Immature natural killer cell (primary cell): ENCODE data around the gene CD109. TPM values are rescaled to one million over a fixed set of nuclear protein-coding genes. Genes with fewer than 3 reads are reported as not detected.
"Not testable (repeated sequence)": the region's sequence is repeated elsewhere in the genome, so short reads cannot be mapped to it uniquely, and the experiment has no call there.

Experiments
- DNase-seq, 3 donors: peaks; one replicate each; pipeline ENCODE4 v3.0.0; 2022; ENCODE audit warnings: mixed read lengths in 1 of 3
- H3K27ac Mint-ChIP-seq, 6 donors: one replicate each; pipeline ENCODE4 v1.8.0; 2020; ENCODE audit warnings: mixed read lengths in 6 of 6, mild to moderate bottlenecking in 5 of 6, inconsistent platforms in 4 of 6, moderate library complexity in 3 of 6
- H3K27me3 Mint-ChIP-seq, 3 donors: one replicate each; pipeline ENCODE4 v1.8.0; 2020 to 2021; ENCODE audit warnings: low read depth in 3 of 3, mild to moderate bottlenecking in 3 of 3, mixed read lengths in 3 of 3, moderate library complexity in 3 of 3, inconsistent platforms in 1 of 3
- H3K36me3 Mint-ChIP-seq, 3 donors: one replicate each; pipeline ENCODE4 v1.8.0; 2020; ENCODE audit warnings: mixed read lengths in 3 of 3, inconsistent platforms in 2 of 3, mild to moderate bottlenecking in 2 of 3
- H3K4me1 Mint-ChIP-seq, 2 donors: one replicate each; pipeline ENCODE4 v1.8.0; 2020; ENCODE audit warnings: inconsistent platforms in 2 of 2, mild to moderate bottlenecking in 2 of 2, mixed read lengths in 2 of 2, moderate library complexity in 1 of 2
- H3K4me3 Mint-ChIP-seq, 5 donors: one replicate each; pipeline ENCODE4 v1.8.0; 2020; ENCODE audit warnings: mild to moderate bottlenecking in 5 of 5, mixed read lengths in 5 of 5, inconsistent platforms in 3 of 5, moderate library complexity in 3 of 5
- H3K9me3 Mint-ChIP-seq, 6 donors: one replicate each; pipeline ENCODE4 v1.8.0; 2020; ENCODE audit warnings: mild to moderate bottlenecking in 6 of 6, mixed read lengths in 6 of 6, inconsistent platforms in 4 of 6, moderate library complexity in 3 of 6
- polyA plus RNA-seq, 3 donors: library from polyadenylated mRNA; unstranded; fragments of 300-500 nt; fragmentation: Illumina TruSeq; gene quantifications; one replicate each; pipeline ENCODE4 v1.2.3, GENCODE V29; 2021

The CD109 gene
- polyA plus RNA-seq, 3 donors from 2014 or later = 0.04 to 0.09 TPM; not detected in 1

DNA sequence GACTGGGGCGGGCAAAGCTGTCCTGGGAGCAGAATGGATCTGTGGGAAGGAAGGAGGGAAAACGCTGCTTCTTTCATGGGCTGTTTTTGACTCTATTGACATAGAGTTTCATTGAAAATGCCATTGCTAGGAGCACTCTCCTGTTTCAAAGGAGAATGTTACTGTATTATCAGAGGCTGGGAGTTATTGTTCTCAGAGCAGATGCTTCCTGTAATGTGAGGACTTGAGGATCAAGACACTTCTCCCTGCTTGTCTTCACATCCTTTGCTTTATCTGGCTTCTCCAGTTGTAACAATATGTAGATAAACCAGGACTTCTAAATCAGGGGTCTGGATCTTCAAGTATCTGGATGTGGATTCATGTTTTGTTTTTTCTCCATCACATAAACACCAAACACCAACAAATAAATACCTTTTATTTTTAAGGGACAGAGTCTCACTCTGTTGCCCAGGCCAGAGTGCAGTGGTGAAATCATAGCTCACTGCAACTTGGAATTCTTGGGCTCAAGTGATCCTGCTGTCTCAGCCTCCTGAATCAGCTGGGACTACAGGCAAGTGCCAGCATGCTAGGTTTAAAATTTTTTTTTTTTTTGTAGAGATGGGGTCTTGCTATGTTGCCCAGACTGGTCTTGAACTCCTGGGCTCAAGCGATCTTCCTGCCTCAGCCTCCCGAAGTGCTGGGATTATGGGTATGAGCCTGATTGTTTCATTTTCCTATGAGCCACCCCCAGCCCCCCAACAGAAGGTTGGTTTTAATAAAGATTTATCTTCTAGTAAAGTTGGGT, 3.9 kb downstream of the CD109 start:
- no peak overlapping the region for H3K27ac Mint-ChIP-seq
- H3K27me3 Mint-ChIP-seq = peaks cover 0 to 2% (median 0%) of the 10 kb centered on the region in 3 donors
- DNase-seq = no peak
- H3K4me3 Mint-ChIP-seq = no peak overlapping the region
- no peaks in the 10 kb centered on the region for H3K36me3 Mint-ChIP-seq
- peaks cover 0 to 2% (median 0%) of the 10 kb centered on the region in 6 donors for H3K9me3 Mint-ChIP-seq
- peaks cover 11 to 26% of the 10 kb centered on the region in 2 donors for H3K4me1 Mint-ChIP-seq

DNA sequence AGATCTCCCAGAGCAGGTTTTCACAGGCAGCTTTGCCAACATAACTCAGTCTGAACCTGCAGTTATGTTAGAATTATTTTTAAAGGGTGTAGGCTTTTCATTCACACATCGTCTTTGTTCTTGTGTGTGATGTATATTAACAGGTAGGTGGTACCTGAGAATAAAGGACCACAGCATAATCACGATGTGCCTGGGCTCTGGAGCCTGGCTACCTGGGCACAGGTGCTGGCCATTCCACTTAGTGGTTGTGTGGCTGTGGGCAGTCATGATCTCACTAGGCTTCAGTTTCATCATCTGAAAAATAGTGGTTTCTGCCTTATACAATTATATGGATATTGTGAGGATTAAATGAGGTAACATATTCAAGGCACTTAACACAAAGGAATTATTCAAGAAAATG, 6.4 kb downstream of the CD109 start:
- H3K4me3 Mint-ChIP-seq = no peak overlapping the region
- no peak for DNase-seq
- H3K9me3 Mint-ChIP-seq = peaks cover 0 to 2% (median 0%) of the 10 kb centered on the region in 6 donors
- H3K27me3 Mint-ChIP-seq = no peaks in the 10 kb centered on the region
- no peaks in the 10 kb centered on the region for H3K36me3 Mint-ChIP-seq
- peaks cover 0 to 2% of the 10 kb centered on the region in 2 donors for H3K4me1 Mint-ChIP-seq
- H3K27ac Mint-ChIP-seq = no peak overlapping the region

DNA sequence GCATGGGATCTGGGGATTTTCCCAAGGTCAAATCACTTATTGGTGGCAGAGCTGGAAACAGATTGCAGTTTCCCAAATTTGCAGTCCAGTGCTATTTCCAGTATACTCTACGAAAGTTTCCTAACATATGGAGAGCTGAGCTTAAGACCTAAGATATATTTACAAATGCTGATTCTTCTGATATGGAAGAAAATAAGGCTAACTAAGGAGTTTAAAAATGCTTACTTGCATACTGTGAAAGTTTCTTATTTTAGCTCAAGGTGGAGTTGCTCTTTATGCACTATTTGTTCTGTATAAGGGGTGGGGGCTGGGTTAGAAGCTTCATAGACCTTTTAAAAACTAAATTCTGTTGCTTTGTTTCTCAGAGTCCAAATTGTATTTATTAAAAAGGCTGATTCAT, 7.5 kb downstream of the CD109 start:
- no peak overlapping the region for H3K27ac Mint-ChIP-seq
- H3K4me1 Mint-ChIP-seq = no peaks in the 10 kb centered on the region
- DNase-seq = no peak
- H3K27me3 Mint-ChIP-seq = no peaks in the 10 kb centered on the region
- H3K9me3 Mint-ChIP-seq = no peaks in the 10 kb centered on the region
- no peaks in the 10 kb centered on the region for H3K36me3 Mint-ChIP-seq
- no peak overlapping the region for H3K4me3 Mint-ChIP-seq

DNA sequence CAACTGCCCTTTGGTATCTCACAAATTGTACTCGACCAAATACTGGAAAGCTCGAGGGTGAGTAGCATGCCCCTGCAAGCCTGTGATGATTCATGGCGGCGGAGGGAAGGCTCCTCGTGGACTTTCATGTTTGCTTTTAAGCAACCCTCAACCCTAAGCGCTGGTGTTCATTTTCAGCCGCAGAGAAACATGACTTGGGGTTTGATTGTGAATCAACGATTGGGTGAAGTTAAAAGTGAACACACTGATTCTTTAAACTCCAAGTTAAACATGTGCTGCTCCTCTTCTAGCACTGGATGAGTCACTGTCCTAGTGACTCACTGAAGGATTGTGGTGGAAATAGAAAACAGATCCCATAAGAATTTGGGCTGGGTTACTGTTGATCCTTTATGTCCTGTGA, 8.3 kb downstream of the CD109 start:
- Mint-ChIP-seq H3K27ac (no peak overlapping the region), H3K4me3 (no peak overlapping the region), H3K27me3 (no peaks in the 10 kb centered on the region), H3K9me3 (no peaks in the 10 kb centered on the region), H3K4me1 (no peaks in the 10 kb centered on the region), H3K36me3 (no peaks in the 10 kb centered on the region)
- DNase-seq = no peak

DNA sequence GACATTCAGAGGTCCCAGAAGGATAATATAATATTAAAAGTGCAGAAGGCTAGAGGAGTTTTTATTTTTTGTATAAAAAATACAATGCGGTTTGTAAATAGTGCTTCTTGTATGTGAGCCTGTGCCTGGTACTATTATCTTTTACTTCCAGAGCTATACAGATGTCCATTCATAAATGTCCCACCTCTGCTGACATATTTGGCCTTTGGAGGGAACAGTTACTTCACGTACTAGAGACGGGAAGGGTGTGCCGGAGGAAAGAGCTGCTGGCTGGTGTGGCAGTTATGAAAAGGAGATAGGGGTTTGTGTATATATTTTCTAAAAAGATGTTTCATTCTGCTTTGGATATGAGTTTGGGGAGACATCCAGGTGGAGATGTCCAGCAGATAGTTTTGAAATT, 8.8 kb downstream of the CD109 start:
- DNase-seq = no peak
- Mint-ChIP-seq H3K27ac (no peak overlapping the region), H3K4me1 (no peaks in the 10 kb centered on the region), H3K27me3 (no peaks in the 10 kb centered on the region), H3K9me3 (no peaks in the 10 kb centered on the region), H3K4me3 (no peak overlapping the region), H3K36me3 (no peaks in the 10 kb centered on the region)

DNA sequence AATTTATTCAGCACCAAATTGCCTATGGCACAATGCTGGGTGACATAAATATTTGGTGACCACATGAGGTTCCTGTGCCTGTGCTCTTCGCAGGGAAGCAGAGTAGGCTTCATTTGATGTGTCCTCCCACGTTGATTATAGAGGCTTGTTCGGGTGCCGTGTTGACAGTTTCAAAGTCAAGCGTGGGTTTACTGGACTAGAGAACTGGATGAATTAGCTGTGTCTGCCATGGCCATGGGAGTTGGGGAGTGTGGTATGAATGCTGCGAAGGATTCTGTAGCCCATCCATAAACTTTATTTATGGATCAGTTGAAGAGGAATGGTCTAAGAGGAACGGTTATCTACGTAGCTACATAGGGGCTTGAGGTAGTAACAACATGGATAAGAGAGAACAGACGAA, 11.0 kb downstream of the CD109 start:
- H3K27me3 Mint-ChIP-seq = no peaks in the 10 kb centered on the region

DNA sequence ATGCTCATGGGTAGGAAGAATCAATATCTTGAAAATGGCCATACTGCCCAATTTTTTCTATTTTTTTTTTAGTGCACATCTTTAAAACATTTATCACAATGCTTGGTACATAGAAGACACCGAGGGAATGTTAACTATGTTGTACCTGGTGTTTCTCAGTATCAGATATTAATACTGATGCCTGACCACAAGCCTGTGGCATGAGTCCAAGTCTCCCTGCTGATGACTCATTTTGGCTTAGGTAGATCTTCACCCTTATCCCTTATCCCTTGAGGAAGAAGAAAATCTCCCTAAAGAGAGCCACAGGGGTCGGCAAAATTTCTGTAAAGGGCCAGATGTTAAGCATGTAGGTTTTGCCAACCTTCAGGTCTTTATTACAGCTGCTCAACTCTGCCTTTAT, 14.5 kb downstream of the CD109 start:
- H3K27ac Mint-ChIP-seq = no peak overlapping the region
- no peak overlapping the region for H3K4me3 Mint-ChIP-seq
- no peaks in the 10 kb centered on the region for H3K36me3 Mint-ChIP-seq
- H3K9me3 Mint-ChIP-seq = no peaks in the 10 kb centered on the region
- peaks cover 2 to 12% of the 10 kb centered on the region in 2 donors for H3K4me1 Mint-ChIP-seq
- peaks cover 0 to 1% (median 0%) of the 10 kb centered on the region in 3 donors for H3K27me3 Mint-ChIP-seq
- DNase-seq = no peak

More for the DNA sequence above, 11.0 kb downstream of the CD109 start:
- no peak for DNase-seq
- no peaks in the 10 kb centered on the region for H3K9me3 Mint-ChIP-seq
- no peak overlapping the region for H3K27ac Mint-ChIP-seq
- no peaks in the 10 kb centered on the region for H3K4me1 Mint-ChIP-seq
- H3K36me3 Mint-ChIP-seq = no peaks in the 10 kb centered on the region
- no peak overlapping the region for H3K4me3 Mint-ChIP-seq

DNA sequence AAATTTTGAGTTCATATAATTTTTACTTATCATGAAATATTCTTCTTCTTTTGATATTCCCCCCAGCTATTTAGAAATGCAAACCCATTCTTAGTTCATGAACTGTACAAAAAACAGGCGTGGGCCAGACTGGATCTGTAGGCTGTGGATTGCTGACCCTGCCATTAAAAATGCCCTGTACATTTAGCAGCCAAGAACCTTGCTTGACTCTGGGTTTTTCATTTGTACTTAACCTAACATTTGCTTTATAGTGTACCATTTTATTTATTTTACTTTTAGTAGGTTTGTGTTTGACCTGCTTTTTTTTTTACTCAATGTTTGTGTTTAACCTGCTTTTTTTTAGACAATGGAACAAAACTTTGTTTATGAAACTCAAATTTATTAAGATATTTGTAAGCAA, 14.9 kb downstream of the CD109 start:
- no peak overlapping the region for H3K27ac Mint-ChIP-seq
- H3K4me3 Mint-ChIP-seq = no peak overlapping the region
- H3K36me3 Mint-ChIP-seq = no peaks in the 10 kb centered on the region
- H3K27me3 Mint-ChIP-seq = peaks cover 0 to 1% (median 0%) of the 10 kb centered on the region in 3 donors
- peaks cover 2 to 12% of the 10 kb centered on the region in 2 donors for H3K4me1 Mint-ChIP-seq
- H3K9me3 Mint-ChIP-seq = no peaks in the 10 kb centered on the region
- DNase-seq = no peak

DNA sequence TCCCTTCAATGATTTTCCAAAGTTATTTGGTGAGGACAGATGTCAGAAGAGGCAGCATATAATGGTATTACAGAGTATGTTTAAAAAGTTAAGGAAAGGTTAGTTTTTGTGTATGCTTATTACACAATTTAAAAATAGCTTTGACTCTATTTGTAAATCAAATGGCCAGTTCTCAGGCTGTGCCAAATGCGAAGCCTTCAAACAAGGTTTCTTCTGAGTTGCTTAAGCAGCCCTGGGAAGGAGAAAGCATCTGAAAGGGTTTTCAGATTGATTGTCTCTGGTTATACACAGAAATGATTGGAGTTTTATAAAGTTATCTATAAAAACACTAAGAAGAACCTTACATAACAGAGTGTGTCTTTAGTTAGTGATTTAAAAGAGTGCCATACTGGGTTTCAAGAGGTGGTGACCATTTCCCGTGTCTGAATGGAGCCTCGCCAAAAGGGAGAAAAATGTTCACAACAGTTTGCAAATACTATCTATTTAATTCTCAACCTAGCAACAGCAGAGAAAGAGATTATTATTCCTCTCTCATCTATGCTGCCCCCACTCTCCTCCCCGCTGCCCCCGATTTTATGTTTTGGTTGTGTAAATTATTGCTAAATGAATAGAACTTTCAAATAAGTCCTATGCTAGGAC, 16.7 kb downstream of the CD109 start:
- H3K4me1 Mint-ChIP-seq = peaks cover 2 to 12% of the 10 kb centered on the region in 2 donors
- no peak overlapping the region for H3K4me3 Mint-ChIP-seq
- H3K36me3 Mint-ChIP-seq = no peaks in the 10 kb centered on the region
- no peaks in the 10 kb centered on the region for H3K9me3 Mint-ChIP-seq
- no peak overlapping the region for H3K27ac Mint-ChIP-seq
- DNase-seq = no peak
- H3K27me3 Mint-ChIP-seq = peaks cover 0 to 1% (median 0%) of the 10 kb centered on the region in 3 donors

DNA sequence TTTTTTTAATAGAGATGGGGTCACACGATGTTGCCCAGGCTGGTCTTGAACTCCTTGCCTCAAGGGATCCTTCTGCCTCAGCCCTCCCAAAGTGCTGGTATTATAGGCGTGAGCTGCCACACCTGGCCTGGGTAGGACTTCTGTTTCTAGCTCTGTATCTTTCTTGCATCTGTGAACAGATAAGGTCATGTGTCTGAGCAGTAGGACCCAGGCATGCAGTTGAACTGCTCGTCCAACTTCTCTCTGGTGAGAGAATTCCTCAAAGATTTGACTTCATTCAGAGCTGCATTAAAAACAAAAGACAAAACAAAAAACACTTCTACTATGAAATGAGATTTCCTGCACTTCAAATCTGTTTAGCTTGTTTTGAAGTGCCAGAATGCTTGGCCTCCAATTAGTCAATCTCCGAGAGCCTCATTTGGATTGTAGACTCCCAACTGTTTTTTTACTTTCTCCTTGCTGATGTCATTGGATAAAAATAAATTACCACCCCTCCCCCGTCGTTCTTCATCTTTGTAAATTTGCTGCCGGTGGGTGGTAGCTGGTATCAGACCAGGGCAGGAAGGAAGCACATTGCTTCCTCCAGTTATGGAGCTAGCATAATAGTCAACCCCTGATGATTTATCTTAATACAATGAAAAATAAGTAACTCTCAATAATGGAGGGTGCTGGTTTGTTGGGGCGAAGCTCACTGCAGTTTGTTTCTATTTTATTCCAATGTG, 17.6 kb downstream of the CD109 start:
- Mint-ChIP-seq H3K9me3 (no peaks in the 10 kb centered on the region), H3K4me1 (peaks cover 2 to 12% of the 10 kb centered on the region in 2 donors), H3K4me3 (no peak overlapping the region), H3K36me3 (no peaks in the 10 kb centered on the region), H3K27ac (no peak overlapping the region), H3K27me3 (peaks cover 0 to 1% (median 0%) of the 10 kb centered on the region in 3 donors)
- no peak for DNase-seq

DNA sequence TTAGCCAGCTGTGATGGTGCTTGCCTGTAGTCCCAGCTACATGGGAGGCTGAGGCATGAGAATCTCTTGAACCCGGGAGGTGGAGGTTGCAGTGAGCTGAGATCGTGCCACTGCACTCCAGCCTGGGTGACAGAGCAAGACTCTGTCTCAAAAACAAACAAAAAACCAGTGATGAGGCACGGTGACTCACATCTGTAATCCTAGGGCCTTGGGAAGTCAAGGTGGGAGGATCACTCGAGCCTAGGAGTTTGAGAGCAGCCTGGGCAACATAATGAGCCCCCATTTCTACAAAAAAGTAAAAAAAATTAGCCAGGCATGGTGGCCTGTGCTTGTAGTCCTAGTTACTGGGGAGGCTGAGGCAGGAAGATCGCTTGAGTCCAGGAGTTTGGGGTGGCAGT, 19.1 kb downstream of the CD109 start:
- H3K27ac Mint-ChIP-seq = not testable (repeated sequence)
- peaks cover 2 to 12% of the 10 kb centered on the region in 2 donors for H3K4me1 Mint-ChIP-seq

DNA sequence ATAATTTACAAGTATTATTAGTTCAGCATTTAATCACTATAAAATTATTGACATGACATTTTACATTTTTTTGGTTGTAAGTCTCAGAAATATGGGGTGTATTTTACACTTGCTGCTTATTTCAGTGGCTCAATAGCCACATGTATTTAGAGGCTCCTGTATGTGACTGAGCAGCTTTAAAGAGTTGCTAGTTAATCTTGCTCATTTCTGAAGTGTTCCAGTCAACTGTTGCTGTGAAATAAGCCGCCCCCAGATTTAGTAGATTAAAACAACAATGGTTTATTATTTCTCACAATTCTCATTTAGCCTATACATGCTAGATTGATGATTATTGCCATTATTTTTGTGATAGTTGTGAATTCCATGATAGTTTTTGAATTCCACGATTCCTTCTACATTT, 23.0 kb downstream of the CD109 start:
- peaks cover 0 to 2% (median 1%) of the 10 kb centered on the region in 3 donors for H3K27me3 Mint-ChIP-seq
- H3K9me3 Mint-ChIP-seq = no peaks in the 10 kb centered on the region
- no peak for DNase-seq
- peaks cover 10 to 12% of the 10 kb centered on the region in 2 donors for H3K4me1 Mint-ChIP-seq
- no peak overlapping the region for H3K4me3 Mint-ChIP-seq
- no peak overlapping the region for H3K27ac Mint-ChIP-seq
- H3K36me3 Mint-ChIP-seq = no peaks in the 10 kb centered on the region

More for the DNA sequence above, 19.1 kb downstream of the CD109 start:
- H3K27me3 Mint-ChIP-seq, H3K9me3 Mint-ChIP-seq, DNase-seq, H3K36me3 Mint-ChIP-seq, H3K4me3 Mint-ChIP-seq: not testable (repeated sequence)

DNA sequence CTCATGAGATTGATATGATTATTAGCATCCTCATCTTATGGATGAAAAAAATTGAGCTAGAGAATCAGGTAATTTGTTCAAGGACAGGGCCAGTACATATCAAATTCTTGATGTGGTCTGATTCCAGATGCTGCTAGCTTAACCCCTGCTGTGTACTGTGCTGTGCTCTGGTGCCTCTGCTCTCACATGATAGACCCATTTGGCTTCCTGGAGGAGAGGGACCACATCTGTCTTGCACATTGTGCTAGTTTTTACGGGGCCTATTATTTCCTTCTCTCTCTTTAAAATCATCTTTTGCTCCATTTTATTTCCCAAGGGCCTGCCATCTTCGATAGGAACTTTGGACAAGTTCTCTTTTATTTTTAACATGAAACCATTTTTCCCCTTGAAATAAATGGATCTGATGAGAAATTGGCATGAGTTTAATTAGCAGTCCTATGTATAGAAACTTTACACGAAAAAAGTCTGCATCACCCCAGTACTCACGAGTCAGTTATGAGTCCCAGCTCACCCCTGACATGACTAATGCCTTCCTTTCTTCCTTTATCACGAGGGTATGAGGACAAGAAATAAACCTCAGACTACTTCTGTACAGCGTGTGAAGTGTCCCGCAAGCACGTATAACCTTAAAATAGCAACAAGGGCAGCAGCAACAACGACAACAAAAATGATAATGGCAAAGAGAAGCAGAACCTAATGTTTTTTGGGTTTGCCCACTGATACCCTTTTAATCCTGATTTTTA, 26.5 kb downstream of the CD109 start:
- Mint-ChIP-seq H3K27me3 (peaks cover 0 to 2% (median 1%) of the 10 kb centered on the region in 3 donors), H3K4me1 (peaks cover 13 to 14% of the 10 kb centered on the region in 2 donors), H3K4me3 (no peak overlapping the region), H3K36me3 (no peaks in the 10 kb centered on the region), H3K27ac (peak overlapping the region in 5 of 6 donors; percentile 11 to 79 (median 25)), H3K9me3 (no peaks in the 10 kb centered on the region)
- no peak for DNase-seq
